Suprapubic skin (tissue), 3 donors: ENCODE data around the gene RSRC2.
A peak's percentile ranks its signal among the peaks of the same experiment; 100 is the strongest.
"Not testable (repeated sequence)": the region's sequence is repeated elsewhere in the genome, so short reads cannot be mapped to it uniquely, and the experiment has no call there.

Experiments used
- CTCF ChIP-seq, 2 donors: fragments of 200-600 bp in 1 of 2; fragments of 450-650 bp in 1 of 2; sonication (generic) in 1 of 2; IDR thresholded peaks; one replicate each; pipeline ENCODE4 v1.5.1; 2016 to 2019; ENCODE audit warnings: antibody characterized with exemption in 2 of 2, mild to moderate bottlenecking in 1 of 2, moderate library complexity in 1 of 2
- POLR2AphosphoS5 ChIP-seq, 3 donors: sonication (generic); formaldehyde crosslinking; IDR thresholded peaks; one replicate each; pipeline ENCODE4 v1.6.1; 2017; ENCODE audit warnings: antibody characterized with exemption in 3 of 3

- TF ChIP-seq CTCF (IDR thresholded peaks at IDR 0.05), result not testable (repeated sequence)
- peak; percentile 69 to 94 (median 82) for TF ChIP-seq POLR2AphosphoS5 (IDR thresholded peaks at IDR 0.05)
Observed at GRCh38 chr12:122464317-122465042, 62.3 kb downstream of the RSRC2 start.
